Fibroblast of mammary gland (primary cell): Measurements from ENCODE around the gene PSAT1.

Experiments
- DNase-seq: peaks from one replicate; pipeline ENCODE4 v3.0.0-alpha.2; 2010; ENCODE audit warnings: low read depth
- H3K4me3 ChIP-seq: 2 replicates; pipeline ENCODE4 v1.5.1; 2011; ENCODE audit warnings: low read depth, mild to moderate bottlenecking, low read length, moderate library complexity; ENCODE audit not compliant: control insufficient read depth
- CTCF ChIP-seq: conservative IDR thresholded peaks from 2 replicates; pipeline ENCODE4 v1.5.1; 2011; ENCODE audit warnings: low read depth, low read length, inconsistent platforms; ENCODE audit not compliant: control insufficient read depth, insufficient read depth

PSAT1 gene

GRCh38 chr9:78306222-78307076, 9.5 kb downstream of the PSAT1 start:
- TF ChIP-seq CTCF: no peak
- DNase-seq: no peak
- H3K4me3 ChIP-seq: no peak overlapping the region

GRCh38 chr9:78307360-78307759, 10.4 kb downstream of the PSAT1 start:
- no peak for DNase-seq
- no peak for TF ChIP-seq CTCF
- H3K4me3 ChIP-seq: no peak overlapping the region

DNA sequence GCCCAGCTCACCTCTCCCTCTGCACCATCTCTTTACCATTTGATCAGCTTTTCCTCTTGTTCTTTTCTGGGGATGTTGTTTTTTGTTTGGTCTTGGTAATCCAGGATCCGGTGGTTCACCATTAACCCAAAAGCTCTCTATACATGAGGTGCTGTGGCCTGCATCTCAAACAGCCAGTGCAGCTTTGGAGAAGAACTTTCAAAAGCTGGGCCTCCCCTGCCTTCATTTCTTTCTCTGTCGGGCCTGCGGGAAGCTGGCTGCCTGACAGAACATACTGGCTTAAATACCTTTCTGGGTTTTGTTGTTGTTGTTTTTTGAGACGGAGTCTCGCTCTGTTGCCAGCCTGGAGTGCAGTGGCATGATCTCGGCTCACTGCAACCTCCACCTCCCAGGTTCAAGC, 12.1 kb downstream of the PSAT1 start:
- DNase-seq: no peak
- no peak overlapping the region for H3K4me3 ChIP-seq
- no peak for TF ChIP-seq CTCF

DNA sequence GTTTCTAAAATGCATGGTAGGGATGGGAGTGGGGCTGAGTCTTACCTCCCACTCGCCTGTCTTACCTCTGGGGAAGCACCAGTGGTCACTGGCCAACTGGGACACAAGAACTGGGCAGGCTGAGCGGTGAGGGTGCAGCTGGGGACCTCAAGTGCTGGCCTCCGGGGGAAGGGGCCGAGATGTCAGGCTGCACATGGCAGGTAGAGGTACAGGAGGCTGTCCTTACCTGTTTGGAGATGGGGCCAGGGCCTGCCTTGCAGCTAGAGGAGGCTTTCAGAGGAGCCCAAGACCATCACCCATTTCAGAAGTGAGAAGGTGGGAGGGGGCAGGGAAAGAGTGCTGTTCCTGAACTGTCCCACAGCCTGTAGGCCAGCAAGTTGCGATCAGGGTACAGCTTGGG, 14.2 kb downstream of the PSAT1 start:
- no peak overlapping the region for H3K4me3 ChIP-seq
- TF ChIP-seq CTCF: no peak
- no peak for DNase-seq

DNA sequence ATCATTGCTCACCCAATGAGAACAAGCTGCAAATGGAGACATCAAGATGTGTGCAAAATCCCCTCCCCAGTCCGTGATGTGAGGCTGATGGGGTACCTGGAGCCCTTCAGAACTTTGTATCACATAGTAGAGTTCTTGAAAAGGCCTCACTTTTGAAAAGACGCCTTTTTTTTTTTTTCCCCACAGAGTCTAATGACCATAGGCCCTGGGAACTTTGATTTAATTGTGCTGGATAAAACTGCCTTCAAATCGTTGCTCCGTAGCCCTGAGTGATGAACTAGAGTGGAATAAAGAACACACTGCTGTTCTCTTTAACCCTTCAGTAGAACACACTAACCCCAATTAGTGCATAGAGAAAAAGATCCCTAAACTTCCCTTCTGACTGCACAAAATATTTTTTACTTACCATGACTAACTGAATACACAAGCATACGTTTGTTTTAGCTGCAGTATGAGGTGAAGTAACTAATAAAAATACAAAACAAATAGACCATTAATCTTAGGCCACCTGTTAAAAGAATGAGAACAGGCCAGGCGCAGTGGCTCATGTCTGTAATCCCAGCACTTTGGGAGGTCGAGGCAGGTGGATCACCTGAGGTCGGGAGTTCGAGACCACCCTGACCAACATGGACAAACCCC, 15.1 kb downstream of the PSAT1 start:
- H3K4me3 ChIP-seq: no peak overlapping the region

DNA sequence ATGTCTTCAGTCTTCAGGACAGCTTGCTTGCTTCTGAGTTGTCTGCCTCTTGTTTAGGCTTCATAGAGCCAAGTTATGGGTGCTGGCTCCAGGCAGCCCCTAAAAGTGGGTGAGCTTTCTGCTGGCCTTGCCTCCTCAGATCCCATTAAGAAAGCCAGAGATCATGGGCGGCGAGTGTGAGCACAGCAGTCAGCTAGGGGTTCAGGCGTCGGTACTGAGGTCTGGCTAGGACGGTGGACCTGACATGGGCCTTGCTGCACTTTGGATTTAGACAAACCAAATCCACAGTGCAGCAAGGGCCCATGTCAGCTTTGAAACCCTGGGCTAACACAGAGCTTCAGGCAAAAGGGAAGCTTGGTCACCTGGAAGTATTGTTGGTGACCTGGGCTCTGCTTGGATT, 17.6 kb downstream of the PSAT1 start:
- TF ChIP-seq CTCF: no peak
- H3K4me3 ChIP-seq: no peak overlapping the region
- DNase-seq: no peak

More for the DNA sequence above, 15.1 kb downstream of the PSAT1 start:
- TF ChIP-seq CTCF: no peak
- no peak for DNase-seq
